Amniotic epithelial cell (primary cell): ENCODE results near the gene CRTC2.

ENCODE experiments used
- DNase-seq: peaks from one replicate; pipeline ENCODE4 v3.0.0-alpha.2; 2010; ENCODE audit warnings: low read depth

Gene CRTC2

GRCh38 chr1:153973071-153973470 lies 14.7 kb upstream of the CRTC2 start:
- no peak for DNase-seq

GRCh38 chr1:153970346-153970745 lies 11.9 kb upstream of the CRTC2 start:
- DNase-seq: no peak

GRCh38 chr1:153968972-153969371 lies 10.6 kb upstream of the CRTC2 start:
- DNase-seq: no peak

GRCh38 chr1:153968408-153968807 lies 10.0 kb upstream of the CRTC2 start:
- no peak for DNase-seq

- no peak for DNase-seq
These were observed 9.6 kb upstream of the CRTC2 start for GRCh38 chr1:153968000-153968363.

GRCh38 chr1:153967107-153967999 lies 8.9 kb upstream of the CRTC2 start, which contains the start of gene CREB3L4:
CREB3L4 (plus strand) TSS chr1:153967902; CDS start chr1:153968526, 624 bp downstream.
- DNase-seq: peak; percentile 99

- DNase-seq: peak; percentile 43
These were observed 5.5 kb upstream of the CRTC2 start for GRCh38 chr1:153963850-153964331.

GRCh38 chr1:153963030-153963849 lies 4.8 kb upstream of the CRTC2 start, which contains the start of gene SLC39A1:
SLC39A1 (minus strand) TSS chr1:153963537; CDS start chr1:153962715, 822 bp downstream.
- peak; percentile 94 for DNase-seq

- peak; percentile 82 for DNase-seq
These were observed 3.9 kb upstream of the CRTC2 start for GRCh38 chr1:153962088-153963029.

- DNase-seq: no peak
These were observed 3.0 kb upstream of the CRTC2 start for GRCh38 chr1:153961421-153961820.

GRCh38 chr1:153960206-153960605 lies 1.8 kb upstream of the CRTC2 start:
- no peak for DNase-seq

GRCh38 chr1:153959454-153959853 lies 1.0 kb upstream of the CRTC2 start:
- no peak for DNase-seq

- DNase-seq: no peak
These were observed 499 bp upstream of the CRTC2 start for GRCh38 chr1:153958961-153959260.

GRCh38 chr1:153957744-153958110 lies 685 bp downstream of the CRTC2 start:
- DNase-seq: peak; percentile 10

- DNase-seq: no peak
These were observed 1.3 kb downstream of the CRTC2 start for GRCh38 chr1:153956997-153957715.

- DNase-seq: no peak
These were observed 3.6 kb downstream of the CRTC2 start for GRCh38 chr1:153954826-153955225.

GRCh38 chr1:153953859-153954365 lies 4.5 kb downstream of the CRTC2 start:
- no peak for DNase-seq

GRCh38 chr1:153951801-153952200 lies 6.6 kb downstream of the CRTC2 start:
- DNase-seq: no peak

GRCh38 chr1:153951183-153951582 lies 7.2 kb downstream of the CRTC2 start:
- no peak for DNase-seq

GRCh38 chr1:153946622-153947241 lies 11.7 kb downstream of the CRTC2 start, which contains the start of gene DENND4B:
DENND4B (minus strand) TSS chr1:153946718; CDS start chr1:153944374, 2,344 bp downstream.
- DNase-seq: peak; percentile 64
